T-cell (primary cell): ENCODE data around the gene OXER1. TPM values are rescaled to one million over a fixed set of nuclear protein-coding genes. Genes with fewer than 3 reads are reported as not detected.
A peak's percentile ranks its signal among the peaks of the same experiment; 100 is the strongest.

Source experiments
- ATAC-seq, 4 experiments: fragments of 200-7000 bp in 3 of 4; fragments of 150-1000 bp in 1 of 4; cut with Tn5 transposase; replicated peaks in 1 of 4; 1 replicate in 3 of 4; 2 replicates in 1 of 4; pipeline ENCODE4 v1.10.0; 2021; ENCODE audit warnings: moderate library complexity in 3 of 4, mild to moderate bottlenecking in 2 of 4, moderate number of reproducible peaks in 1 of 4
- CTCF ChIA-PET, 2 donors: fragments of 300-600 bp; sonication (Branson Sonifier 250); formaldehyde crosslinking; loops; one replicate each; lab custom pipeline; 2022; ENCODE audit warnings: antibody characterized with exemption in 2 of 2; lab: Charles Lee
- POLR2A ChIA-PET, 2 donors: fragments of 300-600 bp; sonication (Branson Sonifier 250); formaldehyde crosslinking; loops; one replicate each; lab custom pipeline; 2022; ENCODE audit warnings: antibody characterized with exemption in 2 of 2; lab: Charles Lee
- DNase-seq, 35 experiments: peaks; one replicate each; pipeline versions ENCODE4 v3.0.0 to v3.0.0-alpha.2; 2013 to 2023
- H3K27ac ChIP-seq: one replicate; pipeline ENCODE4 v1.5.1; 2013; ENCODE audit warnings: low read length
- H3K27me3 ChIP-seq, 2 experiments: replicated peaks in 1 of 2; 1 replicate in 1 of 2; 2 replicates in 1 of 2; pipeline versions ENCODE4 v1.6.1 to v1.7.0; 2013; ENCODE audit warnings: low read length in 1 of 2, mixed read lengths in 1 of 2; ENCODE audit not compliant: control insufficient read depth in 2 of 2, insufficient read depth in 2 of 2; ENCODE audit errors: extremely low read depth in 1 of 2
- H3K36me3 ChIP-seq, 2 donors: 1 replicate in 1 of 2; 2 replicates in 1 of 2; pipeline versions ENCODE4 v1.6.1 to v1.7.0; 2013; ENCODE audit warnings: low read length in 1 of 2; ENCODE audit not compliant: control insufficient read depth in 2 of 2, insufficient read depth in 1 of 2; ENCODE audit errors: extremely low read depth in 1 of 2
- H3K4me1 ChIP-seq, 2 experiments: 1 replicate in 1 of 2; 2 replicates in 1 of 2; pipeline versions ENCODE4 v1.6.1 to v1.7.0; 2013; ENCODE audit warnings: low read length in 2 of 2, mixed read lengths in 1 of 2; ENCODE audit not compliant: insufficient read depth in 2 of 2, control insufficient read depth in 1 of 2; ENCODE audit errors: extremely low read depth in 1 of 2
- H3K4me3 ChIP-seq, 2 donors: 1 replicate in 1 of 2; 2 replicates in 1 of 2; pipeline versions ENCODE4 v1.5.1 to v1.7.0; 2013; ENCODE audit warnings: mild to moderate bottlenecking in 2 of 2, low read length in 1 of 2, moderate library complexity in 1 of 2; ENCODE audit not compliant: control insufficient read depth in 1 of 2; ENCODE audit errors: extremely low read depth in 1 of 2
- H3K9me3 ChIP-seq: 2 replicates; pipeline ENCODE4 v1.7.0; 2013
- H3K27ac Mint-ChIP-seq, 2 donors: one replicate each; pipeline ENCODE4 v1.8.0; 2020 to 2021; ENCODE audit warnings: mild to moderate bottlenecking in 2 of 2, mixed read lengths in 2 of 2
- H3K27me3 Mint-ChIP-seq, 2 donors: one replicate each; pipeline ENCODE4 v1.8.0; 2021 to 2022; ENCODE audit warnings: mixed read lengths in 2 of 2
- H3K36me3 Mint-ChIP-seq: one replicate; pipeline ENCODE4 v1.8.0; 2021; ENCODE audit warnings: mixed read lengths
- H3K4me1 Mint-ChIP-seq, 3 donors: one replicate each; pipeline ENCODE4 v1.8.0; 2020 to 2022; ENCODE audit warnings: mixed read lengths in 3 of 3, mild to moderate bottlenecking in 1 of 3
- H3K4me3 Mint-ChIP-seq, 3 donors: one replicate each; pipeline ENCODE4 v1.8.0; 2020 to 2022; ENCODE audit warnings: mild to moderate bottlenecking in 3 of 3, mixed read lengths in 3 of 3, moderate library complexity in 3 of 3
- H3K9me3 Mint-ChIP-seq, 3 donors: one replicate each; pipeline ENCODE4 v1.8.0; 2020 to 2022; ENCODE audit warnings: mixed read lengths in 3 of 3
- WGBS: methylation state at CpG from one replicate; pipeline ENCODE4 v1.1.5; 2013; ENCODE audit warnings: missing lambda C conversion rate; ENCODE audit not compliant: insufficient coverage; 5-methylcytosine and 5-hydroxymethylcytosine counted together
- total RNA-seq, 35 experiments: library from RNA in 6 of 35; stranded (reverse) in 6 of 35; fragments of 120-200 nt in 1 of 35; gene quantifications; one replicate each; pipeline versions ENCODE4 v1.2.1 to v1.2.4 and lab custom pipeline; 2013 to 2026

OXER1 gene
- total RNA-seq, 5 donors from 2014 or later (not counting 1 experiment from before 2014, with no cell fraction given): 0.13 to 0.22 (median 0.20) TPM; not detected in 2

DNA sequence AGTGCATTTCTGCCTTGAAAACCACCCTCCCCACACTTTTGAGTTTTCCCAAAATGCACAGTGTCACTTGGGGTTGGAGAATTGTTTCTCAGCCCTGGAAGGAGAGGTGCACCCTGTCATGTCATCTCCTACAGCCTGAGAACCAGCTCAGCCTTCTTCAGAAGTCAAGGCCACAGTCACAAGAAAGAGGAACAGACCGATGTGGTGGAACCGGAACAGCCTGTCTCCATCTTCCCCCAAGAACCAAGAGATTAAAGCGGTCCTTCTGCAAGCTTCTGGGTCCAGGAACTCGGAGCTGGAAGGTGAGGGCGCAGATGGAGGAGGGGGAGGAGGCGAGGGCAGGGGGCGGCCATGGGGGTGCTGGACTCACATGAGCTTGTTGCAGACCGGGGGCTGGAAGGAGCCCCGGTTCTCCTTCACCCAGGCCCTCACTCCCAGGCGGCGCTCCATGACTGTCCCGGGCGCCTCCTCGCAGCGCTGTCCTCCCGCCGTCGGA lies 28.2 kb upstream of the OXER1 start:
- H3K27ac Mint-ChIP-seq: no peak overlapping the region
- Histone ChIP-seq H3K27me3 (peaks cover 0 to 69% of the 10 kb centered on the region in 2 experiments), H3K4me1 (peaks cover 11 to 20% of the 10 kb centered on the region in 2 experiments), H3K27ac (no peak overlapping the region), H3K4me3 (peak overlapping the region; percentile 38 to 54), H3K9me3 (no peaks in the 10 kb centered on the region), H3K36me3 (no peaks in the 10 kb centered on the region)
- ChIA-PET POLR2A (interaction anchor here in 1 of 2 donors (0.6 kb wide), 2 partner anchors 99 to 1289 kb away, joined by 3 read pairs; no protein-coding TSS in a partner anchor), CTCF (interaction anchor here (0.6 to 0.7 kb wide), 2 partner anchors 33 to 247 kb away, joined by 3 to 6 read pairs; no protein-coding TSS in a partner anchor)
- peak in 4 of 35 experiments; percentile 6 to 25 (median 10) for DNase-seq
- whole genome bisulfite sequencing: 7% methylated on average over 11 of the region's 18 CpGs
- no peaks in the 10 kb centered on the region for H3K9me3 Mint-ChIP-seq
- peaks cover 28 to 35% (median 28%) of the 10 kb centered on the region in 3 donors for H3K4me1 Mint-ChIP-seq
- H3K36me3 Mint-ChIP-seq: no peaks in the 10 kb centered on the region
- H3K27me3 Mint-ChIP-seq: peaks cover 15 to 56% of the 10 kb centered on the region in 2 donors
- peak; percentile 41 to 62 (median 46) for ATAC-seq
- peak overlapping the region; percentile 64 to 75 (median 72) for H3K4me3 Mint-ChIP-seq

DNA sequence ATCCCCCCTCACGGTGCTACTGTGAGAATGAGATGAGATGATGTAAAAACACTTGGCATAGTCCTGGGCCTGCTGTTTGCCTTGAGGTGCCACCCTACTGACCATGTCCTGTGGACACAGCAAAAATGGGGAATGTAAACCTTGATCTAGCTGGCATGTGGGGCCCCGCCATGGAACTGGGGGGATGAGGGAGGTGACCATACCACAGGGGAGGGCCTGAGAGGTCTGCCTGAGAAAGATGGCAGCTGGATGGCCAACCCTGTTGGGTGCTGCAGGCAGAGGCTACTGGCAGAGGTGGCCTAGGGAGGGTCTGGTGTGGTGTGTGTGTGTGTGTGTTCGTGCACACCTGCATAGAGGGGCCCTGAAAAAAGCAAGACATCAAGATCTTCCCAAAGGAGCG lies 27.7 kb upstream of the OXER1 start:
- CTCF ChIA-PET: interaction anchor here in 1 of 2 donors (0.7 kb wide), 1 partner anchor 247 kb away, joined by 3 read pairs; no protein-coding TSS in a partner anchor
- 86% methylated on average over 2 of the region's 4 CpGs for WGBS

DNA sequence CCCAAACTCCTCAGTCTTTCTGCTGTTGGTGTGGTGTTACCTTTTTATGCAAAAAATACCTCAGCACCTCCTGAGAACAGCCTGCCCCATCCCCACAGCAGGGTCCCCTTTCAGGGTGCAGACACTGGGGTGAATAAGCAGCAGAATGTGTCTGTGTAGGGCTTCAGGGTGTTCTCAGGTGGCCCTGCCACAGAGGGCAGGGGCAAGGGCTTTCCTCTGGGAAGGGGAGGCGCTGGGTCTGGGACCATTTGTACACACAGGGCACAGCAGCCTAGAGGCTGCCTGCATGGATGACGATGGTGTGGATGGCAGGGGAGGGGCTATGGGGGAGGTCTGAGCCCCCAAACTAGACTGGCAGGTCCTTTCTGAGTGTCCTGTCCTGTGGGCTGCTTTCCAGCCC lies 25.8 kb upstream of the OXER1 start:
- H3K9me3 Mint-ChIP-seq: no peaks in the 10 kb centered on the region
- H3K4me3 ChIP-seq: no peak overlapping the region
- H3K27me3 Mint-ChIP-seq: peaks cover 15 to 63% of the 10 kb centered on the region in 2 donors
- peak overlapping the region in 1 of 3 donors; percentile 8 for H3K4me3 Mint-ChIP-seq
- ChIA-PET CTCF (no interaction called here), POLR2A (no interaction called here)
- peaks cover 11 to 20% of the 10 kb centered on the region in 2 experiments for H3K4me1 ChIP-seq
- H3K36me3 ChIP-seq: no peaks in the 10 kb centered on the region
- no peak overlapping the region for H3K27ac ChIP-seq
- H3K27ac Mint-ChIP-seq: no peak overlapping the region
- WGBS: 94% methylated on average over 2 of the region's 2 CpGs
- H3K4me1 Mint-ChIP-seq: peaks cover 18 to 25% (median 21%) of the 10 kb centered on the region in 3 donors
- ATAC-seq (no peak), DNase-seq (no peak)
- H3K27me3 ChIP-seq: peaks cover 0 to 76% of the 10 kb centered on the region in 2 experiments
- no peaks in the 10 kb centered on the region for H3K36me3 Mint-ChIP-seq
- H3K9me3 ChIP-seq: no peaks in the 10 kb centered on the region

More for the DNA sequence above, 27.7 kb upstream of the OXER1 start:
- Histone ChIP-seq H3K4me1 (peaks cover 11 to 20% of the 10 kb centered on the region in 2 experiments), H3K27me3 (peaks cover 0 to 74% of the 10 kb centered on the region in 2 experiments), H3K36me3 (no peaks in the 10 kb centered on the region), H3K4me3 (peak overlapping the region in 1 of 2 donors; percentile 54), H3K9me3 (no peaks in the 10 kb centered on the region), H3K27ac (no peak overlapping the region)
- DNase-seq (no peak), ATAC-seq (no peak)
- peaks cover 15 to 60% of the 10 kb centered on the region in 2 donors for H3K27me3 Mint-ChIP-seq
- H3K36me3 Mint-ChIP-seq: no peaks in the 10 kb centered on the region
- H3K9me3 Mint-ChIP-seq: no peaks in the 10 kb centered on the region
- no peak overlapping the region for H3K27ac Mint-ChIP-seq
- H3K4me1 Mint-ChIP-seq: peaks cover 27 to 35% (median 27%) of the 10 kb centered on the region in 3 donors
- peak overlapping the region; percentile 64 to 75 (median 72) for H3K4me3 Mint-ChIP-seq
- POLR2A ChIA-PET: interaction anchor here in 1 of 2 donors (0.6 kb wide), 2 partner anchors 98 to 1290 kb away, joined by 3 read pairs; no protein-coding TSS in a partner anchor

DNA sequence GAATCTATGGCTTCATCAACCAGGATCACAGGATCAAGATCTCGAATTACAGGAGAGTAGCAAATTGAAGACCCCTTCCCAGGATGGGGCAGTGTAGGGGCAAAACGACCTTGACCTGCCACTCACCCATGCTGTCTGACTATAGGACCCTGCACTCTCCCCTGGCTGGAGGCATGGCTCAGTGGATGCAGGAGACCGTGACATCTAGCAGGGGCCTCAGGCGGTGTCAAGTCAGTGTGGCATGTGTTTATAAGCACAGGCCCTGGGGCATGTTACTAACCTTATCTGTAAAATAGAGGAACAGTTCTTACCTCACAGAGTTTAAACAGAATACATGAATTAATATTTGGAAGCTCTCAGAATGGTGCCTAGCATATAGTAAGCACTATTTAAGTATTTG lies 24.9 kb upstream of the OXER1 start:
- H3K36me3 ChIP-seq: no peaks in the 10 kb centered on the region
- H3K27me3 Mint-ChIP-seq: peaks cover 15 to 58% of the 10 kb centered on the region in 2 donors
- H3K27ac ChIP-seq: no peak overlapping the region
- peaks cover 14 to 20% (median 19%) of the 10 kb centered on the region in 3 donors for H3K4me1 Mint-ChIP-seq
- H3K9me3 Mint-ChIP-seq: no peaks in the 10 kb centered on the region
- H3K4me3 Mint-ChIP-seq: no peak overlapping the region
- no peak for ATAC-seq
- CTCF ChIA-PET: no interaction called here
- peaks cover 0 to 73% of the 10 kb centered on the region in 2 experiments for H3K27me3 ChIP-seq
- H3K4me3 ChIP-seq: no peak overlapping the region
- H3K4me1 ChIP-seq: peaks cover 8 to 20% of the 10 kb centered on the region in 2 experiments
- DNase-seq: no peak
- no peak overlapping the region for H3K27ac Mint-ChIP-seq
- POLR2A ChIA-PET: no interaction called here
- no peaks in the 10 kb centered on the region for H3K36me3 Mint-ChIP-seq
- WGBS: 35% methylated on average over 2 of the region's 4 CpGs
- H3K9me3 ChIP-seq: no peaks in the 10 kb centered on the region

DNA sequence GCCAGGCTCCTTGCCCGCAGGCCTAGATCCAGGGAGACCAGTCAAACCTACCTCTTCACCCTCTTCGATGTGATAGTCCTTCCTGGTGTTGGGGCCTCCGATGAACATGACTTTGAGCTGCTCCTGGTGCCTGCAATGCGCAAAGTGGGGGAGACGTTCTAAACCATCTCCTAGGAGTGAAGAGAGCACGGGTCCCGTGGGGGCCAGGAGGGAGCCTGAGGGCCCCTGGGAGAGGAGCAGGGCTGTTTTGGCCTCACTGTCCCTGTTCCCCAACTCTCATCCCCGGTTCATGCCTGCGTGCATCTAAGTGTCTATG lies 24.5 kb upstream of the OXER1 start:
- POLR2A ChIA-PET: no interaction called here
- peaks cover 9 to 15% (median 15%) of the 10 kb centered on the region in 3 donors for H3K4me1 Mint-ChIP-seq
- H3K4me1 ChIP-seq: peaks cover 3 to 17% of the 10 kb centered on the region in 2 experiments
- H3K27ac Mint-ChIP-seq: no peak overlapping the region
- CTCF ChIA-PET: no interaction called here
- H3K27me3 ChIP-seq: peaks cover 0 to 74% of the 10 kb centered on the region in 2 experiments
- H3K4me3 Mint-ChIP-seq: no peak overlapping the region
- no peak overlapping the region for H3K4me3 ChIP-seq
- no peak for DNase-seq
- ATAC-seq: no peak
- H3K27me3 Mint-ChIP-seq: peaks cover 15 to 53% of the 10 kb centered on the region in 2 donors
- H3K9me3 ChIP-seq: no peaks in the 10 kb centered on the region
- no peaks in the 10 kb centered on the region for H3K9me3 Mint-ChIP-seq
- H3K27ac ChIP-seq: no peak overlapping the region
- H3K36me3 Mint-ChIP-seq: no peaks in the 10 kb centered on the region
- peaks cover 0 to 3% of the 10 kb centered on the region in 2 donors for H3K36me3 ChIP-seq
- WGBS: 100% methylated on average over 1 of the region's 9 CpGs

DNA sequence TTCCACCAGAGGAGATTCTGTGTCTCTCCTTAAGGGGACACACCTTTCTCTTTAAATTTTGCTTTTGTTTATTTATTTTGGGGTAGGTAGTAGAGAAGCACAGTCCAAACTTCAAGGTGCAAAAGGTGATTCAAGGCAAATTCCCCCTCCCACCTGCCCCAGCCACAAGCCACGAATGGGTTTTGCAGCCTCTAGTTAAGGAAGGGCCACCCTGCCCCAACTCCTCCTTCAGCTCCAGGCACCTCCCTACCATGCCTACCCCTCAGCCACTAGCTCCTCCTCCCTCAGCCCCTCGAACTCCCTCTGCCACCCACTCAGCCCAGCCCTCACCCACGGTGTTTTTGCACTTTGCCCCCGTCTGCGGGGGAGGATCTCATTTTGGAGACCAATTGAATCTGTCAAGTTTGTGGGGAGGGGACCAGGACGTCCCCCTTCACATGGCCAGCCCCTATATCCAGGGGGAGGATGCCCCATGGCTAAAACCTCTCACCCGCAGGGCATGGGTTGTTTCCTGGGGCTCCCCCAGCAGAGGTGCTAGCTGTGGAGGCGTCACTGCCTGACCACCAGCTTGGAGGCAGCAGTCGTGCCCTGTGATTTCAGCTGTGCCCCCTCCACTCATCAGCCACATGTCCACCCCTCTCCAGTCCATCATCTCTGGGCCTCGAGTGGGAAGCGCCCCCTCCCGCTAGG lies 24.0 kb upstream of the OXER1 start:
- H3K4me3 Mint-ChIP-seq: no peak overlapping the region
- Histone ChIP-seq H3K36me3 (peaks cover 0 to 7% of the 10 kb centered on the region in 2 donors), H3K27ac (no peak overlapping the region), H3K9me3 (no peaks in the 10 kb centered on the region), H3K4me1 (peaks cover 0 to 12% of the 10 kb centered on the region in 2 experiments), H3K4me3 (no peak overlapping the region), H3K27me3 (peaks cover 0 to 70% of the 10 kb centered on the region in 2 experiments)
- peaks cover 15 to 51% of the 10 kb centered on the region in 2 donors for H3K27me3 Mint-ChIP-seq
- ATAC-seq: no peak
- POLR2A ChIA-PET: no interaction called here
- peaks cover 7 to 12% (median 12%) of the 10 kb centered on the region in 3 donors for H3K4me1 Mint-ChIP-seq
- no peak overlapping the region for H3K27ac Mint-ChIP-seq
- WGBS: 57% methylated on average over 6 of the region's 12 CpGs
- no peaks in the 10 kb centered on the region for H3K9me3 Mint-ChIP-seq
- no peaks in the 10 kb centered on the region for H3K36me3 Mint-ChIP-seq
- no peak for DNase-seq
- CTCF ChIA-PET: no interaction called here
